Adrenal gland (tissue), 12 donors: ENCODE data around the gene C1QL4. TPM values are rescaled to one million over a fixed set of nuclear protein-coding genes. Genes with fewer than 3 reads are reported as not detected.

ENCODE experiments used
- DNase-seq, 7 donors: peaks; one replicate each; pipeline ENCODE4 v3.0.0-alpha.2; 2019 to 2020
- H3K27ac ChIP-seq, 5 donors: fragments of 200-600 bp; sonication (generic) in 4 of 5; 1 replicate in 3 of 5; 2 replicates in 2 of 5; pipeline versions ENCODE4 v1.5.1 to v1.8.0; 2016 to 2020; ENCODE audit warnings: mild to moderate bottlenecking in 1 of 5
- H3K27me3 ChIP-seq: fragments of 200-600 bp; 2 replicates; pipeline ENCODE4 v1.8.0; 2021
- H3K36me3 ChIP-seq, 2 donors: fragments of 200-600 bp; replicated peaks in 1 of 2; 1 replicate in 1 of 2; 2 replicates in 1 of 2; pipeline versions ENCODE4 v1.5.1 to v1.8.0; 2018 to 2022
- H3K4me1 ChIP-seq, 2 donors: fragments of 200-600 bp; replicated peaks in 1 of 2; 1 replicate in 1 of 2; 2 replicates in 1 of 2; pipeline versions ENCODE4 v1.5.1 to v1.8.0; 2018 to 2021
- H3K4me3 ChIP-seq, 4 donors: fragments of 200-600 bp; sonication (generic) in 3 of 4; one replicate each; pipeline ENCODE4 v1.5.1; 2016 to 2018
- H3K9me3 ChIP-seq, 3 donors: fragments of 200-600 bp; sonication (generic) in 1 of 3; replicated peaks in 1 of 3; 1 replicate in 2 of 3; 2 replicates in 1 of 3; pipeline versions ENCODE4 v1.5.1 to v1.8.0; 2016 to 2021
- POLR2A ChIP-seq, 2 donors: fragments of 450-650 bp; IDR thresholded peaks; one replicate each; pipeline ENCODE4 v1.6.1; 2017; ENCODE audit warnings: antibody characterized with exemption in 2 of 2, mild to moderate bottlenecking in 2 of 2, moderate library complexity in 1 of 2
- WGBS, 4 donors: extraction: QIAGEN DNeasy Blood & Tissue Kit in 2 of 4; methylation state at CpG; one replicate each; pipeline versions ENCODE4 v1.1.5 to v1.1.7; 2013 to 2017; 5-methylcytosine and 5-hydroxymethylcytosine counted together
- intact Hi-C, 2 donors: fragments of 100-400 bp; cut with DNase I; formaldehyde crosslinking; loops; one replicate each; pipeline versions ENCODE4 v1.14.1 to v1.15.0; 2022 to 2023
- polyA plus RNA-seq, 3 donors: library from polyadenylated mRNA; stranded (reverse); fragments of 200-250 nt in 2 of 3; fragments of 350-450 nt in 1 of 3; fragmentation: Illumina TruSeq in 1 of 3; extraction: RNeasy Lipid Tissue Mini Kit (QIAGEN cat#74804) in 1 of 3; gene quantifications; one replicate each; pipeline ENCODE4 v1.2.3, GENCODE V29; 2013 to 2014
- total RNA-seq, 9 donors: library from RNA; depleted of rRNA in 4 of 9; stranded (reverse); fragments of >200 nt in 4 of 9; fragments of 120-200 nt in 1 of 9; fragmentation: NEBNext Ultra II Directional in 1 of 9; extraction: Animal tissue kit (Norgen Biotek cat#: 25700) in 1 of 9; gene quantifications; one replicate each; pipeline versions ENCODE4 v1.1.0 to v1.2.4, GENCODE V29; 2013 to 2023
- TF ChIP-seq, protein P1 (sequence below), 6 experiments: fragments of 450-650 bp in 4 of 6; fragments of 200-600 bp in 2 of 6; sonication (generic) in 1 of 6; IDR thresholded peaks; 1 replicate in 5 of 6; 2 replicates in 1 of 6; pipeline versions ENCODE4 v1.5.1 to v1.8.0; 2016 to 2021; ENCODE audit warnings: antibody characterized with exemption in 6 of 6, mild to moderate bottlenecking in 2 of 6, moderate library complexity in 1 of 6
- donor health status: healthy with polysubstance abuse.
- donor health status: Bipolar disorder and iron deficiency.
- donor health status: DM: yes; HTN: yes; CAD: no.
- donor health status: DM: no; HTN: no; CAD: no.
- donor health status: DM: no; HTN: no; CAD: no.
- donor health status: DM: yes; HTN: yes; CAD: no.

C1QL4 gene
- total and polyA plus RNA-seq, 12 donors: 0.14 to 0.20 TPM; not detected in 10

GRCh38 chr12:49340971-49341776 is 4.2 kb upstream of the C1QL4 start:
- H3K27me3 ChIP-seq: peaks cover 15% of the 10 kb centered on the region
- no peaks in the 10 kb centered on the region for H3K36me3 ChIP-seq
- H3K4me3 ChIP-seq: no peak overlapping the region
- TF ChIP-seq POLR2A (IDR thresholded peaks at IDR 0.05): no peak
- TF ChIP-seq, protein P1, sequence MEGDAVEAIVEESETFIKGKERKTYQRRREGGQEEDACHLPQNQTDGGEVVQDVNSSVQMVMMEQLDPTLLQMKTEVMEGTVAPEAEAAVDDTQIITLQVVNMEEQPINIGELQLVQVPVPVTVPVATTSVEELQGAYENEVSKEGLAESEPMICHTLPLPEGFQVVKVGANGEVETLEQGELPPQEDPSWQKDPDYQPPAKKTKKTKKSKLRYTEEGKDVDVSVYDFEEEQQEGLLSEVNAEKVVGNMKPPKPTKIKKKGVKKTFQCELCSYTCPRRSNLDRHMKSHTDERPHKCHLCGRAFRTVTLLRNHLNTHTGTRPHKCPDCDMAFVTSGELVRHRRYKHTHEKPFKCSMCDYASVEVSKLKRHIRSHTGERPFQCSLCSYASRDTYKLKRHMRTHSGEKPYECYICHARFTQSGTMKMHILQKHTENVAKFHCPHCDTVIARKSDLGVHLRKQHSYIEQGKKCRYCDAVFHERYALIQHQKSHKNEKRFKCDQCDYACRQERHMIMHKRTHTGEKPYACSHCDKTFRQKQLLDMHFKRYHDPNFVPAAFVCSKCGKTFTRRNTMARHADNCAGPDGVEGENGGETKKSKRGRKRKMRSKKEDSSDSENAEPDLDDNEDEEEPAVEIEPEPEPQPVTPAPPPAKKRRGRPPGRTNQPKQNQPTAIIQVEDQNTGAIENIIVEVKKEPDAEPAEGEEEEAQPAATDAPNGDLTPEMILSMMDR (IDR thresholded peaks at IDR 0.05): no peak
- H3K27ac ChIP-seq: no peak overlapping the region
- peaks cover 27 to 46% of the 10 kb centered on the region in 2 donors for H3K4me1 ChIP-seq
- intact Hi-C loops: no loop called here
- peak in 1 of 7 donors; percentile 15 for DNase-seq
- WGBS, 4 donors: 62 to 82% (median 73%) methylated on average over 12 to 14 of the region's 14 CpGs
- H3K9me3 ChIP-seq: no peaks in the 10 kb centered on the region

DNA sequence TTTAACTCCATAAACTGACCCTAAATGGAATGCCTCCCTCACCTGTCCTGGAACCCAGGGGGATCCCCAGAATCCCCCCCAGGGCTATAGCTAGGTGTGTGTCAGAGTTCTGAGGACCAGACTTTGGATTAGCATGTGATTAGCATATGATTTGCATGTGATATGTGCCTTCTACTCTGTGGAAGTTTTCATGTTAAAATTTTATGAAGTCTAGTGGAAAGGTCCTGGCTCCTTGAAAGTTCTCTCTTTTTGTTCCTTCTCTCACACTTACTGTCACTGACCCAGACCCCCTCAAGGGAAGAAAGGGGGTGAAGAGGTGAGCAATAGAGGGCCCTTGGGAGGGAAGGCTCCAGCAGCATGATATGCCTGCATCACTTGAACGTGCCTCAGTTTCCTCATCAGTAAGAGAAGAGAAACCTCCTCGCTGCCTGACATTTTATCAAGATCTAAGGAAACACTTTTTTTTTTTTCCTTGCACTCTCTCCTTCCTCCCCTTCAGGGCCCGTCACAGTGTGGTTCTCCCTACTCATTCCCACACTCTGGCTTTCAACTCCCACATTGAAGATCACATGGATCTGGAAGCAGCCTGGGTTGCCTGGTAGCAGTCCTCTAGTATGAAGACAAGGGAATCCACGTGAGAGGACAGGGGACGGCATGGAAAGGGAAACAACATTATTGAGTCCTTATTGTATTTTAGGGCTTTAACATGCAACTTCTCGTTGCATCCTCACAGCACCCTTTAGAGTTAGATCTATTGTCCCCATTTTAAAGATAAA is 3.3 kb upstream of the C1QL4 start:
- intact Hi-C loops: no loop called here
- no peaks in the 10 kb centered on the region for H3K9me3 ChIP-seq
- H3K4me3 ChIP-seq: no peak overlapping the region
- peaks cover 17% of the 10 kb centered on the region for H3K27me3 ChIP-seq
- no peaks in the 10 kb centered on the region for H3K36me3 ChIP-seq
- no peak for TF ChIP-seq POLR2A (IDR thresholded peaks at IDR 0.05)
- TF ChIP-seq, protein P1 (IDR thresholded peaks at IDR 0.05): no peak
- peaks cover 18 to 37% of the 10 kb centered on the region in 2 donors for H3K4me1 ChIP-seq
- peak in 1 of 7 donors; percentile 15 for DNase-seq
- H3K27ac ChIP-seq: no peak overlapping the region
- WGBS, 4 donors: 81 to 87% (median 84%) methylated on average over 6 of the region's 6 CpGs

DNA sequence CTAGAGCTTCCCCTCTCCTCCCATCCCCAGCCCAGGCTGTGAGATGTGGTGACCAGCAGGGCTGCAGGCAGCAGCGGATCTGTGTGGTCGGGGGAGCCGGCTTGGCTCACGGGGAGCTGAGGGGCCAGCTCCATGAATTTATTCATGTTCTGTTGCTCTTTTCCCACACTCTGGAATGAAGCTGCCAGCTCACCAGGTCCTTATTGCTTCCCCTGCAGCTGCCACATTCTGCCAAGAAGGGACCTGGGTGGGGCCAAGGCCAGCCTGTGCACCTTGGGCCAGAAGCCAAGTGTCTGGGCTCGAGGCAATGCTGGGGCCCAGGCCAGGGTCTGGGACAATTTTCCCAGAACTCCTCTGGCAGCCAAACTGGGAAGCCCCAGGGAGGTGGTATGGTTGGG is 2.5 kb upstream of the C1QL4 start:
- Histone ChIP-seq H3K4me1 (peaks cover 14 to 32% of the 10 kb centered on the region in 2 donors), H3K27ac (no peak overlapping the region), H3K9me3 (no peaks in the 10 kb centered on the region), H3K36me3 (no peaks in the 10 kb centered on the region), H3K27me3 (peaks cover 24% of the 10 kb centered on the region), H3K4me3 (no peak overlapping the region)
- 32 to 47% (median 34%) methylated on average over 5 of the region's 5 CpGs for WGBS, 4 donors
- TF ChIP-seq, protein P1 (IDR thresholded peaks at IDR 0.05): no peak
- no peak for TF ChIP-seq POLR2A (IDR thresholded peaks at IDR 0.05)
- peak in 4 of 7 donors; percentile 30 to 60 (median 48) for DNase-seq
- intact Hi-C loops: no loop called here

- WGBS, 4 donors: 54 to 68% (median 62%) methylated on average over 6 of the region's 6 CpGs
- Histone ChIP-seq H3K27ac (no peak overlapping the region), H3K9me3 (no peaks in the 10 kb centered on the region), H3K27me3 (peaks cover 29% of the 10 kb centered on the region), H3K36me3 (no peaks in the 10 kb centered on the region), H3K4me1 (peaks cover 14 to 30% of the 10 kb centered on the region in 2 donors), H3K4me3 (no peak overlapping the region)
- no peak for TF ChIP-seq POLR2A (IDR thresholded peaks at IDR 0.05)
- TF ChIP-seq, protein P1 (IDR thresholded peaks at IDR 0.05): no peak
- peak in 1 of 7 donors; percentile 16 for DNase-seq
- intact Hi-C loops: no loop called here
Observed at GRCh38 chr12:49338830-49339463, 2.0 kb upstream of the C1QL4 start.
